HG02981 (cell line): ENCODE measurements around the gene MKNK1.
A peak's percentile ranks its signal among the peaks of the same experiment; 100 is the strongest.
"Not testable (repeated sequence)": the region's sequence is repeated elsewhere in the genome, so short reads cannot be mapped to it uniquely, and the experiment has no call there.

Source experiments
- ATAC-seq: cut with Tn5 transposase; IDR thresholded peaks from one replicate; pipeline ENCODE4 v1.9.1; 2021; ENCODE audit warnings: mild to moderate bottlenecking, moderate library complexity; ENCODE audit not compliant: unreplicated experiment

Gene MKNK1

DNA sequence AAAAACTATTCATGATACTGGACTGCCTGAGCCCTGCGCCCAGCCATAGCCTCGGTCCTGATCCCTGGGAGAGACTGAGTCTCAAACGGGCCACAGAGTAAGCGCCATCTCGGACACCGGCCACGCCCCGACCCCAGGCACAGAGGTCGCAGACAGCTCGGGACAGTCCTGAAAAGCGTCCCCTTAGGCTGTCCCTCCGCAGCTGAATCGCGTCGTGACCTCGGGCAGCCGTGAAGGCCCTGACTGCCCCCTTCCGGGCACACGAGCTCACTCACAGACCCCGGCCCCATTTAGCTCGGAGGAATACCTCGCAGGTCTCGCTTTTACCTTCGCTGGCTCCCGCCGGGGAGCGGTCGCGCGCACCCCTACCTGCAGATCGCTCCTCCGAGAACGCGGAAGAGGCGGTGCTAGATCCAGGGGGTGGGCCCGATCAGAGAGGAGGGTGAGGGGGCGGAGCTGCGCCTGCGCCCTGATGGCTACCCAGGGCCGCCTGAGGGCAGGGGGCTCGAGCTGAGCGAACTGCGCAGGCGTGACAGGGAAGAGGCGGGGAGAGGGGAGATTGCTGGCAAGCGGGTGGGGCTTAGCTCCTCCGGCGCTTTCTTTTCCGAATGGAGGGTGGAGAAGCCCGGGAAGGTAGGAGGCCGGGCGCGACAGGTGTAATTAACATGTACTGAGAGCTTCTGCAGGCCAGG lies at the start of gene MKNK1:
Gene MKNK1 (minus strand): TSS at position 411 of the 692 bp plus-strand sequence. CDS start 20,941 bp downstream, outside the sequence.
- peak; percentile 97 for ATAC-seq

DNA sequence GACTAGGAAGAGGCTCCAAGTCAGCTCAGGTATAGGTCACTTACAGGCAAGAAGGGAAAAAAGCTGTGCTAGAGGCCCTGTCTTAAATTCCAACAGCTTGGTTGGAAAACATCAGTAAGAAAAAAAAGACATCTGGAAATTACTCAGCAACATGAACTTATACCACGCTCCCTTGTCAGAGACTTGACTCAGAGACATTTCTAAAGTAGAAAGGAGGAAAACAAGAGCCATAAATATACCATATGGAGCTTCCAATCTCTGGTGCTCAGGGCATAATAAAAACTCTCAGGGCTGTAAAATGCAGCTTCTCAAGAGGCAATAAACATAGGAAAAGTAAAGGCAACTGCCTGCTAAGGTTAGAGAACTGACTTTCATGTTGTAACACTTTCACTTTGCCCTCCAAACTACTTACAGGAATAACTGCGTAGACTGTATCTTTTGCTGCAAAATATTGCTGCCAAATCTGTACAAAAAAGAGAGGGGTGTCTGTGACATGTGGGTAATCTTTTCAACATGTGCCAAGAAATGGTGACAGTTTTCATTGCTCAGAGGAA lies 49.4 kb upstream of the MKNK1 start:
- ATAC-seq: no peak

DNA sequence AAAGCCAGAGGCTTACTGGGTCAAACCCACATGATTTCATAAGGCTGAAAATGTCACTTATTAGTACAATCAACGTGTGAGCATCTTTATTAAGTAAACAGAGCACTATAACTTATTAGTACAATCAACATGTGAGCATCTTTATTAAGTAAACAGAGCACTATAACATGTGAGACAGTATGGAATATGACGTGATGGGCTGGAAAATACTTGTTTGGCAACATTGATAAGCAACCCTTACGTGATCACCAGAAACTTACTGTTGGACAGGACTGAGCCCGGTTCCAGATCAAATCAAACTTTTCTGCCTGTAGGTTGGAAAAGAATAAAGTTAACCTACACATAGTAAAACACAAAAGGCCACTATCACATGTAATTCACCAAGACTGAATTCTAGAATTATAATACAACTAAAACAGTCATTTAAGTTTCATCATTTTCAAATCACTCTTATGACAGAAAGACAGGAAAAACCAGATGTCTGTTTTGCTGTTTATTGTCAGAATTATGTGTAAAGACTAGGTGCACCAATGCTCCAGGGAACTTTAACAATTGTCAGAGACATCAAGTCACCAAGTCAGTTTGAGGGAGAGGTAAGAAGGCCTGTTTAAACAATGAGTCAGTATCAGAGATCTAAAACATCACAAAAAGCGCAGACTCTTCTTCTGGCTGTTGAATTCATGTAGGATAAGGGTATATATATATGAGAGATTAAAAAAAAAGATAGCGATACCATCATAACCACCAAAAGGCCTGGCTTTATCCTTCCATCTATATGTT lies 48.4 kb upstream of the MKNK1 start:
- no peak for ATAC-seq

DNA sequence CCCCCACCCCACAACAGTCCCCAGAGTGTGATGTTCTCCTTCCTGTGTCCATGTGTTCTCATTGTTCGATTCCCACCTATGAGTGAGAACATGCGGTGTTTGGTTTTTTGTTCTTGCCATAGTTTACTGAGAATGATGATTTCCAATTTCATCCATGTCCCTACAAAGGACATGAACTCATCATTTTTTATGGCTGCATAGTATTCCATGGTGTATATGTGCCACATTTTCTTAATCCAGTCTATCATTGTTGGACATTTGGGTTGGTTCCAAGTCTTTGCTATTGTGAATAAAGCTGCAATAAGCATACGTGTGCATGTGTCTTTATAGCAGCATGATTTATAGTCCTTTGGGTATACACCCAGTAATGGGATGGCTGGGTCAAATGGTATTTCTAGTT lies 47.1 kb upstream of the MKNK1 start:
- ATAC-seq: not testable (repeated sequence)

DNA sequence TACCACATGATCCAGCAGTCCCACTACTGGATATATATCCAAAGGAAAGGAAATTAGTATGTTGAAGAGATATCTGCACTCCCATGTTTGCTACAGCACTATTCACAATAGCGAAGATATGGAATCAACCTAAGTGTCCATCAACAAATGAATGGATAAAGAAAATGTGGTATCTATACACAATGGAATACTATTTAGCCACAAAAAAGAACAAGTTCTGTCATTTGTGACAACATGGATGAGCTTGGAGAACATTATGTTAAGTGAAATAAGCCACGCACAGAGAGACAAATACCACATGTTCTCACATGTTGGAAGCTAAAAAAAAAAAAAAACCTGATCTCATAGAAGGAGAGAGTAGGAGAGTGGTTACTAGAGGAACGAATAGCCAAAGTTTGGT lies 46.4 kb upstream of the MKNK1 start:
- no peak for ATAC-seq

DNA sequence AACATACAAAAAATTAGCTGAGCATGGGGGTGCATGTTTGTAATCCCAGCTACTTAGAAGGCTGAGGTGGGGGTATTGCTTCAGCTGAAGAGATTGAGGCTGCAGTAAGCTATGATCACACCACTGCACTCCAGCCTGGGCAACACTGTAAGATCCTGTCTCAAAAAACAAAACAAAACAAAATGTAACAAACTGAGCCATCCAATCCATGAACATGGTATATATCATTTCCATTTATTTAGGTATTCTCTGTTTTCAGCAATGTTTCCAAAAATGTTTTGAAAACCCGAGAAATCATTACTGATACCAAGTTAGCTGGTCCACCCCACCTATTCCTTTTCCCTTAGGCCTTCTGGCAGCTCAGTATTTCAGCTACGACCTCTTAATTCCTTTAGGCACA lies 45.7 kb upstream of the MKNK1 start:
- no peak for ATAC-seq

DNA sequence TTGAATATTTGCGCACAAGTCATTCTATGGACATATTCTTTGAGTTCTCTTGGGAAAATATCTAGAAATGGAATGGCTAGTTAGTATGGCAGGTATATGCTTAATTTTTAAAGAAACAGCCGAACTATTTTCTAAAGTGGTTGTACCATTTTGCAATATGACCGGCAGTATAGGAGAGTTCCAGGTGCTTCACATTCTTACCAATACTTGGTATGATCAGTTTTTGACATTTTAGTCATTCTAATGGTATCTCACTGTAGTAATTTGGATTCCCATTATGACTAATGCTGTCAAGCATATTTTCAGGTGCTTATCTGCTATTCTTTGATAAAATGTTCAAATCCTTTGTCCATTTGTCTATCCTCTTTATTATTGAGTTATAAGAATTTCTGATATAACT lies 43.5 kb upstream of the MKNK1 start:
- ATAC-seq: no peak

DNA sequence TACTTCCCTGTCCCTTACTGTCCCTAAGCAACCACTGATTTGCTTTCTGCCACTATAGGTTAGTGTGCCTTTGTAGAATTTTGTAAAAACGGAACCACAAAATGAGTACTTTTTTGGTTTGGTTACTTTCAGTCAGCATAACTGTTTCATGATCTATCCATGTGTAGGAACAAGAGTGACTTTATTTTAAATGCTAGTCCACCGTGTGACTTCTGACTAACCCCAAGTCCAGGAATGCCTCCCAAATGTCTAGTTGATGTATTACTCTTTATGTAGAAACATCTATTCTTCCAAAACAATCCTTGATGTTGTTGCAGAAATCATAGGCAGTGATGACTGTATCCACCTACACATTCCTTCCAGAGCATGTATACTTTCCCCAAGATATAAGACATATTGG lies 42.8 kb upstream of the MKNK1 start:
- no peak for ATAC-seq

DNA sequence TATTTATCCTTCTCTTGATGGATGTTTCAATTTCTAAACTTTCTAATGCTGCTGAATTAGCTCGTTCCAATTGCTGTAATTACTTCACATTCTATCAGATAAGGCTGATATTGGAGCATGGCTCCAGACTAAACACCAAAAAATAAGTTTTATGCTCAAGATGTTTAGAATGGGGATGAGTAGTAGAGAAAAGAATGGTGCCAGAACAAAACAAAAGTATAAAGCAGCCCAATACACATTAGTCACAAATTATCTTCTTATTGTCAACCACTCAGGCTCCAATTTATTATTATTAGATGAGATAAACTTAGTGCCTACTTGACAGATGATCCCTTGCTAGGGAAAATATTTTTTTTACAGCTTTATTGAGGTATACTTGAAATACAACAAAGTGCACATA lies 42.3 kb upstream of the MKNK1 start:
- ATAC-seq: no peak

DNA sequence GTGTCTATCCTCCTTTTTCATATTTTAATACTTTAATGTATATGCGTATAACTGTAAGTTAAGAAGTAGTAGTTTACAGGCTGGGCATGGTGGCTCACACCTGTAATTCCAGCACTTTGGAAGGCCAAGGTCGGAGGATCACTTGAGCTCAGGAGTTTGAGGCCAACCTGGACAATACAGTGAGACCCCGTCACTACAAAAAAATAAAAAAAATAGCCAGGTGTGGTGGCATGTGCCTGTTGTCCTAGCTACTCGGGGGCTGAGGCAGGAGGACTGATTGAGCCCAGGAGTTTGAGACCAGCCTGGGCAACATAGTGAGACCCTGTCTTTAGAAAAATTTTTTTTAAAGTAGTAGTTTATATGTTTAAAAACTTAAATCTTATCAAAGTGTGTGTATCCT lies 41.7 kb upstream of the MKNK1 start:
- no peak for ATAC-seq

DNA sequence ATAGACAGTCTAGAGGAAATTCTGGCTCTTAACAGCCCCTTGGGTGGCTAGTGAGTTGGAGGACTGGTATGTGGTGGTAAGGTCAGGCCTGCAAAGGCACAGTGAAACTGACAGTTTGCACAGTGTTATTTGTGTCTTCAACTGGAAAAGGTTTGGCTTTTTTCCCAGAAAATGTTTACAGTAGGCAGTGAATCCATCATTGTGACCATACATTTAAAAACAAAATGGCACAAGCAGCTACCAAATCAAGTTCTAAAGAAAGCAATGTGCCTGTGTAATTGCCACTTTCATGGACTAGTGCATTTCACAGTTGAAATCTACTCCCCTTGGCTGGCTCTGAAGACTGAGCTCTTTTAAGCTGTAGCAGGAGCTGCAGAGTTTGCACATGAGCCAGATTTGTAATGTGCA lies 39.3 kb upstream of the MKNK1 start:
- no peak for ATAC-seq

DNA sequence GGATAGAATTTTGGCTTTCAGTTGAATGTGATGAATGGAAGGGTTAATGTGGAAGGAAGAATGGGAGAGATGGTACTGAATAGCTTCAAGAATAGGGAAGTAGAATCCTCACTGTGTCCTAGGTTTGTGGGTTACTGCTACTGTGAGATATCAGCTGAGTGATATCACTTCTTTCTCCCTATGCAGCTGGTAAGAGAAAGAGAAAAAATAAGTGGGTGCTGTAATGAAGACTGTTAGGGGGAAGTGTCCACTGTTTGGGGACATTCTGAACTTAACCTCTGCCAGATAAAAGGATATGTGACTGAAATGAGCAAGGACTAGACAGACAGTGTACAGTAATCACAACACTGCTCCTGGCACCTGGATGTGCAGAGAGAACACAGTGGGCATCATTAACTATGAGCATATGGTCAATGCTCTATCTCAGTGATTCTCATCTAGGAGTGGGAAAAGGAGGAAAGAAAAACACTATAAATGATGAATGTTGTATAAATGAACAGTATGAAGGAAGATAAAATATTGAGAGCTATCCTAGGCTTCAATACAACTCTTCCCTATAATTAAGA lies 38.1 kb upstream of the MKNK1 start:
- ATAC-seq: no peak

DNA sequence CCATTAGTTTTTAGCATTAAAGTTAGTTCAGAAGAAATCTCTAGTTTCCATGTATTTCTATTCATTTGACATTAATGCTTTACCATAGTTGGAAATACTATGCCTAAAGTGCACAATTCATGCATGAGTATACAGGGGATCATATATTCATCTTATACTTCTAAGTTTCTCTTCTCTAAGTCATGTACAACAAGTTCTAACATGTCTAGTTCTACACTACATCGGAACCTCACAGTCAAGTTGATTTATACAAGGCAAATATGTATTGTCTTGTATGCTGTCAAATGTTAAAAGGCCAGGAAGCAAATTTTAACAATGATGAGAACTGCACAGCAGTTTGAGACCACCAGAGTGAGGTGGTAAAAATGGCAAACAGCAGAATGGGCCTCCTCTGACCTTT lies 35.5 kb upstream of the MKNK1 start:
- ATAC-seq: no peak

DNA sequence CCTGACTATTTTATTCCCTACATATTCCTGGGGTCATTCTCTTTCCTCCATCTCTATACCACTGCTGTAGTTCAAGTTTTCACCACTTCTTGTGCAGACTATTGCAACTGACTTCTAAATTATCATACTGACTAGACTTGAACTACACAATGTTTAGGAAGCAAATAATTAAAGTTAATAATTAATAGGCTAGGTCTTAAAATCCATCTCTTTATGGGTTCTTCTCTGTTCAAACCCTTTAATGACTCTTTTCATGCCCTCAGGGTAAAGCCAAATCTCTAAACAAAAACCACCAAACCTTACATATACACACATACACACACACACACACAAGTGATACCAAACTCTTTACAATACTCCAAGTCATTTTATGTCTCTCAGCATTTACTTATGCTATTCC lies 34.9 kb upstream of the MKNK1 start:
- no peak for ATAC-seq

DNA sequence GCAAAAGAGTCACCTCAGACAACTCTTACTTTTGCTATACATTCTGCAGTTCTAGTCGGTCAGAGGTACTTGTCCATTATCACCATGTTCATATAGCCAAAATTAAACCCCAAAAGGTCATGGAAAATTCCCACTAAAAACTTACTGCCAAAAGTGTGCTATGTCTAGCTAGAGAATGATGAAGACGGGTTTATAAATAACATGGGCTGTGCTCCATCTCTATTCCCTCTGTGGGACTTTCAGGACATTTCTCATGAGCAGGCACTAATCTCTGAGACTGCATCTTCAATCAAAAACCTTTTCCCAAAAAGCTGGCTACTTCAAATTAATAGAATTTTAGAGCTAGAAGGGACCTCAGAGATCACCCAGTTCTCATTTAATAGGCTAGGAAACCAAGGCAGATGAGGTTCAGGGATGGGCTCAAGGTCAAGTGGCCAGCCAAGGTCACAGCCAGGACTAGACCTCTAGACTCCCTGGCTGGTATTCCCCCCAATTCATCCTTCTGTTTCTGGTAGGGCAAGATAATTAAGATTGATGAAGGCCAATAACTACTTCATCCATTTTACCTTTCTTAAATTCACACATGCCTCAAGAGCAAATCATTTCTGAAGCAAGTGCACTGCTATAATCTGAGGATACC lies 33.5 kb upstream of the MKNK1 start:
- ATAC-seq: no peak

DNA sequence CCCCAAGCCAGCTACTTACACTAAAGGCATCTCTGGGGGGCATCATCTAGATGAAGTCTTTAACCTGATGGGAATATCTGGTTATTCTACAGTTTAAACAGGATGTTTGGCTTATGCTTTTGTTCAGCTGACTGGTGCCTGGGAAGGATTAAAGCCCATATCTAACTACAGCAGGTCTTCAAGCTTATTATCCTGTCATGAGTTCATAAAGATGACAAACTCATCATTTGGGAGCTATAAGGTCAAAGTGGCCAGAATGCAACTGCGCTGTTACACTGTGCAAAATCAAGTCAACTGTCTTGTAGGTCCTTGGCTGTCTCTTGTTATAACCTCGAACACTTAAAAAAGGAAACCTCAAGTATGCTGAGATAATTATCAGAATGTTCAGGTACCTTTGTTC lies 31.1 kb upstream of the MKNK1 start:
- ATAC-seq: no peak

DNA sequence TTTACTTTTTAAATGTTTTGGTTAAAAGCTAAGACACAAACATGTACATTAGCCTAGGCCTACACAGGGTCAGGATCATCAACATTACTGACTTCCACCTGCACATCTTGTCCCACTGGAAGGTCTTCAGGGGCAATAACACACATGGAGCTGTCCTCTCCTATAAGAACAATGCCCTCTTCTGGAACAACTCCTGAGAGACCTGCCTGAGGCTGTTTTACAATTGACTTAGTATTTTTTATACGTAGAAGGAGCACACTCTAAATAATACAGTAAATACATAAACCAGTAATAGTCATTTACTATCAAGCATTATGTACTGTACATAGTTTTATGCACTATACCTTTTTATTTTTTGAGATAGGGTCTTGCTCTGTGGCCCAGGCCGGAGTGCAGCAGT lies 26.7 kb upstream of the MKNK1 start:
- no peak for ATAC-seq

DNA sequence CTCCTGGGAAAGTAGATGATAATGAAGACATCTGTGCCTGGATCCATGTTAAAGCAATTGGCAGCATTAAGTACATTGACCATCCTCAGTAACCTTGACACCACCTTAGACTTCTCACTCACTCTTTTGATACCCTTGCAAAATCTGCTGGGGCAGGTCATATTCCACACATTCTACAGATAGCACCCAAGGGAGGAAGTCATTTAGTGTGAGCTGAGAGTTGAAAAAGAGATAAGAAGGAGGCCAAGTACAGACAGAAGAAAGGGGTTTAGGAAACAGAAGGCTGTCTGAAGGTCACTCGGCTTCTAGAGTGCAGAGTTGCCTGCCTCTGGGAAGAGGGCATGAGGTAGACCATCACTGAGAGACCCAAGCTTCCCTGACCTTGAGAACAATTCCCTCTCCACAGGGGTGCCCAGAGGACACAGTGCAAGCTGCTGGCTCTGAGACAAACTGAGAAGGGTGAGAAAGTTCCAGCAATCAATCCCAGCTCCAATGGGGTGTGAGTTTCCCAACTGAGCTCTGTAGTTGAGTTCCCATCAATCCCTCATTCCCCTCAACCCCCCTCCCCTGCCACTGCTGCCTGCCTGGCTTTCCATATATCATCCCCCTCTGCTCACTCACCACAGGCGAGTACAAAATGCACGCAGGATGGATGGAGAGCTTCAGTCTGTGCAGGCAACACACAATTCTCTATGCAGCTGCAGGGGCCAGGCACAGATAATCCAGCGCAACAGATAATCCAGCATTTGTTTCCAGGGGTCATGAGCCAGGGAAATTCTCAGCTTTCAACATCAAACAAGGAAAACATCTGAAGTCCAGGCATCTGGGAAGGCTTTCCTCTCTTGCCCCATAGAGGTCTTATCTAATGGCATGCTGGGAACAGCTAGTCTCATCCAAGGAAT lies 19.9 kb upstream of the MKNK1 start:
- ATAC-seq: no peak

DNA sequence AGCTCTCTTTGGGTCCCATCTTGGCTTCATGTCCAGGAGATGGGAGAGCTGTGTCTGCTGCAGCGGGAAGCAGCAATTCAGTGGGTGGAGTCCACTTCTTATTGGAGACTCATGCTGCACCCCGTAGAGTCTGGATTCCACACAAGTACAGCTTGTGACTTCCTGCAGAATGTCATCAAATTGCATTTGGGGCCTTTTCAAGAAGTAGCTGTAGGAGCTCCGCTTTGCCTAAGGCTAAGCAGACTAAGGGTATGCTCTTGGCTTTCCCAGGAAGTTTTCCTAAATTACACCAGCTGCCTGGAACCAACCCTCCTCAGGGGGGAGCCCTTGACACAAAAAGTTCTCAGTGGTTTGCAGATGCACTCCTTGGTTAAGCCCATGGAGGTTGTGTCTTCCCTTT lies 18.3 kb upstream of the MKNK1 start:
- ATAC-seq: no peak

DNA sequence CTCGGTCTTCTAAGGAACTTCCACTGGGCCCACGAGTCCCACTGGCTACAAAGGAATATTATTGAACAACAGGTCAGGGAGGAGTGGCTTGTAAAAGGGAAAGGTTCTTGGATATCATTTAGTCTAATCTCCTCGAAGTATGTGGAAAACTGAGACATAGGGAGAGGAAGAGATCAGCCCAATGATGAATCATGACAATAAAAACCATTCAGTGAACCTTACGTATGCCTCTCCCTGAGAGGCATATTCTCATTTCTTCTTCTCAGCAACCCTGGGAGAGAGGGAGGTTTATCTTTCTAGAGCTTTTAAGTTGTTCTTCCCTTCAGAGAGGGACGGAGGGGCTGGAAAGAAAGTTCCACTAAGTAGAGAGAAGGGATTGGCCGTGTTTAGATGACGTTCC lies 17.9 kb upstream of the MKNK1 start:
- ATAC-seq: no peak
